ENCODE measurements around the gene TUT7.
"Not testable (repeated sequence)": the region's sequence is repeated elsewhere in the genome, so short reads cannot be mapped to it uniquely, and the experiment has no call there.

Gene TUT7

GRCh38 chr9:86303316-86303975 is 50.8 kb downstream of the TUT7 start:
- peak; percentile 82 for DNase-seq

GRCh38 chr9:86301686-86302085 is 52.5 kb downstream of the TUT7 start:
- DNase-seq: no peak

GRCh38 chr9:86300701-86301100 is 53.5 kb downstream of the TUT7 start:
- DNase-seq: no peak

- DNase-seq: no peak
These were observed 55.3 kb downstream of the TUT7 start for GRCh38 chr9:86298873-86299272.

- not testable (repeated sequence) for DNase-seq
These were observed 63.9 kb downstream of the TUT7 start for GRCh38 chr9:86290341-86290740.

- no peak for DNase-seq
These were observed 65.6 kb downstream of the TUT7 start for GRCh38 chr9:86288499-86289198.

GRCh38 chr9:86287013-86287412 is 67.2 kb downstream of the TUT7 start:
- DNase-seq: peak; percentile 47

- DNase-seq: no peak
These were observed 67.9 kb downstream of the TUT7 start for GRCh38 chr9:86286278-86286677.

GRCh38 chr9:86285261-86285660 is 68.9 kb downstream of the TUT7 start:
- no peak for DNase-seq

- no peak for DNase-seq
These were observed 71.2 kb downstream of the TUT7 start for GRCh38 chr9:86282979-86283535.

GRCh38 chr9:86282077-86282978 is 71.9 kb downstream of the TUT7 start, which contains the start of gene ISCA1:
Gene ISCA1 (minus strand): TSS chr9:86282538. CDS start chr9:86282458, 80 bp downstream.
- peak; percentile 97 for DNase-seq

- no peak for DNase-seq
These were observed 72.6 kb downstream of the TUT7 start for GRCh38 chr9:86281593-86282076.

GRCh38 chr9:86280580-86280979 is 73.6 kb downstream of the TUT7 start:
- DNase-seq: no peak

- no peak for DNase-seq
These were observed 74.4 kb downstream of the TUT7 start for GRCh38 chr9:86279839-86280238.

- no peak for DNase-seq
These were observed 77.1 kb downstream of the TUT7 start for GRCh38 chr9:86277072-86277471.

- DNase-seq: no peak
These were observed 78.2 kb downstream of the TUT7 start for GRCh38 chr9:86275962-86276361.

GRCh38 chr9:86274821-86275643 is 79.2 kb downstream of the TUT7 start:
- no peak for DNase-seq

GRCh38 chr9:86272221-86272620 is 82.0 kb downstream of the TUT7 start:
- no peak for DNase-seq

- DNase-seq: no peak
These were observed 90.3 kb downstream of the TUT7 start for GRCh38 chr9:86263876-86264275.

GRCh38 chr9:86262492-86262891 is 91.7 kb downstream of the TUT7 start:
- DNase-seq: no peak

- DNase-seq: no peak
These were observed 94.7 kb downstream of the TUT7 start, which contains the start of gene C9orf153 for GRCh38 chr9:86259557-86259956. Gene C9orf153 (minus strand): TSS chr9:86259657. CDS start chr9:86229603, 30,054 bp downstream.

- no peak for DNase-seq
These were observed 96.8 kb downstream of the TUT7 start for GRCh38 chr9:86257391-86257790.
